GM10266 (cell line): ENCODE results near the gene CDH13.

Experiments
- DNase-seq: peaks from one replicate; pipeline ENCODE4 v3.0.0; 2012; ENCODE audit errors: extremely low spot score
- CTCF ChIP-seq: IDR thresholded peaks from 2 replicates; pipeline ENCODE4 v1.5.1; 2012; ENCODE audit warnings: mild to moderate bottlenecking, low read depth; ENCODE audit not compliant: control insufficient read depth, insufficient read depth; ENCODE audit errors: missing control alignments

CDH13 gene

DNA sequence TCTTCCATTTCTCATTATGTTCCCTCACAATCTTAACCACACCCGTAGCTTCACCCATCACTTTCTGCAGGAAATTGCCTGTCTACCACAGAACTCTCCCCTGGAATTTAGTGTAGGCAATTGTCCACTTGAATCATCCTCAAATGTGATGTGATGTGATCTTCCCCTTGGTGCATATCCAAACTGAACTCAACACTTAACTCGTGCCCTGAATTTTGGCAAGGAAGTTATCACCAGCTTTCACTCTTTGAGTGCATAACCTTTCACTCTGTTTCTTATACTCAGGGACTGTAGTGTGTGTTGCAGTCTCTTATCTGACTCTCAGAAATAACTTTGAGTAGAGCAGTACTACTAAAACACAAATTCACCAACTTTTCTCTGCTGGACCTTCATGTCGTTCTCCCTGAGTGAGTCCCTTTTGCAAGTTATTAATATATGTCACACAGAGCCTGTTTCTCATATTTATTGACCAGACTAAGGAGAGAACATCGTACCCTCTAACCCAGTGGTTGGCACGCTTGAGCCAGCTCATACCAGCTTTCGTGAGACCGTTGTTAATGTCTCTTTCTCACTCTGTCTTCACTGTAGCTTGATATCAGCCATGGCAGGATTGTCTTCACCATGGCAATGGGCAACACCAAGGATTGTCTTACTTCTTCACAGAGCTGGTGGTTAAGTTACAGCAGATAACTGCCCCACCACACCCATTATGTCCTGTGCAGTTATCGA is 622.1 kb downstream of the CDH13 start:
- no peak for DNase-seq
- no peak for TF ChIP-seq CTCF

DNA sequence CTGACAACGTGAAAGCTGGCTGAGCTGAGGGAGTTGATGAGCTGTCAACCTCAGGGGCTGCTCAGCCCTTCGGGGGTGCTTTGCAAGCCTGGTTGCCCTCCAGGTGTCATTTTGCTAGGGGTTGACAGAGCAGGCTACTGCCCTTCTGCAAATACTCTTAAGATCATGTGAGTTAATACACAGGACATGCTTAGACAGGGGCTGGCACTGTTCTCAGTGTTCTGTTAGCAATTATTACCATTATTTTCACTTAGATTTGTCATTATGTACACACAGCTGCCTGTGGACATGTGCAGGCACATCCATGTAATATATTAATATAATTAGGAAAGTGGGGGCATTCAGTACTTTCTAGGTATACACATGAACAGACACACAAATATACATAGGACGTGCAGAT is 626.8 kb downstream of the CDH13 start:
- TF ChIP-seq CTCF = no peak
- DNase-seq = no peak

DNA sequence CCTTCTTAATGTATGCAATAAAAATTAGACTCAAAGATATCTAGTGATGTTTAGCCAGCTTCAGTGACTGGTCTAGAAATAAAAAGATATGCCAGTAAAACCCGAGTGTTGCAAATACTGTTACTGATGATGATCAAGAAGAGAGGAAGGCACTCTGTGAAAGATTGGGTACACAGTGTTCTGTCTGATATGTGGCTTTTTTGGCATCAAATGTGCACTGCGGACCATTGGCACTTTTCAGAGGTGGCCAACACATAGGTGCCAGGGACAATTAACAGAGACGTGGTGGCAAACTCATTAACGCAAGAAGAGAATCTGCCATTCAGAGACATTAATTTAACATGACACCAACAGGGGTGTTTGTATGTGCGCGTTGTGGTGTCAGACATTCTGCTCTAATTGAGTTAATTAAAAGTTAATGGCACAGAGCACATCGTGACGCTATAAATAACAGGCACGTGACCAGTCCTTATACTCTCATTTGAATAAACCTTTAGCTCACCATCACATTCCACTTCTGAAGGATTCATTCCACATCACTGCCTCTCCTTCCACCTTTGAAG is 631.7 kb downstream of the CDH13 start:
- TF ChIP-seq CTCF = no peak
- DNase-seq = no peak

- no peak for TF ChIP-seq CTCF
- no peak for DNase-seq
Measured at GRCh38 chr16:83266848-83267553, 640.2 kb downstream of the CDH13 start.

- DNase-seq = no peak
- no peak for TF ChIP-seq CTCF
Measured at GRCh38 chr16:83268169-83268568, 641.4 kb downstream of the CDH13 start.

DNA sequence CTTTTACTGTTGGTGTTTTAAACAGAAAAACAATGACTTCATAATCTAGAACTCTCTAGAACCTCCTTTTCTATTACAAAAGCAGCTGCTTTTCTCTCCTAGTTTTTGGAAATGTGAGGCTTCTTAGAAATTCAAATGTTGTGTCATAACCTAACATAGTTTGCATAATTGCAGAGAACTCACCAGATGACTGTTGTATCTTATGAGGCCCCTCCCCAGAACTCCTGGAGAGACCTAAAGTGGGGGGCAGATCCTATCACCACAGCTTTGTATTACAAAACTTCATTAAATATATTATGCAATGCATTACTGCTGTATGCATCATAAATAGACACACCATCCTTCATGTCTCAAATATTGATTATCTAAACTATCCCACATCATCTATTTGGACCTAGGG is 642.3 kb downstream of the CDH13 start:
- no peak for DNase-seq
- TF ChIP-seq CTCF = no peak

- DNase-seq = no peak
- no peak for TF ChIP-seq CTCF
Measured at GRCh38 chr16:83269541-83269940, 642.8 kb downstream of the CDH13 start.
